Parathyroid adenoma (tissue), 2 donors: ENCODE measurements around the gene BTN1A1.

Source experiments
- H2AFZ ChIP-seq: fragments of 300-600 bp; sonication (generic); one replicate; pipeline ENCODE4 v1.7.0; 2017; ENCODE audit warnings: antibody characterized with exemption, mild to moderate bottlenecking
- H3K27ac ChIP-seq: fragments of 300-600 bp; sonication (generic); one replicate; pipeline ENCODE4 v1.7.0; 2017
- H3K27me3 ChIP-seq: fragments of 300-600 bp; sonication (generic); one replicate; pipeline ENCODE4 v1.7.0; 2017; ENCODE audit warnings: low read length; ENCODE audit not compliant: control insufficient read depth, insufficient read depth
- H3K36me3 ChIP-seq: fragments of 300-600 bp; sonication (generic); one replicate; pipeline ENCODE4 v1.7.0; 2017; ENCODE audit warnings: low read length; ENCODE audit not compliant: control insufficient read depth, insufficient read depth
- H3K4me1 ChIP-seq: fragments of 300-600 bp; sonication (generic); one replicate; pipeline ENCODE4 v1.7.0; 2017; ENCODE audit warnings: control low read depth
- H3K4me2 ChIP-seq: fragments of 300-600 bp; sonication (generic); one replicate; pipeline ENCODE4 v1.7.0; 2017; ENCODE audit warnings: low read length
- H3K4me3 ChIP-seq: fragments of 300-600 bp; sonication (generic); one replicate; pipeline ENCODE4 v1.7.0; 2017; ENCODE audit warnings: low read depth, low read length
- H3K79me2 ChIP-seq: fragments of 300-600 bp; sonication (generic); one replicate; pipeline ENCODE4 v1.7.0; 2017; ENCODE audit warnings: control low read depth
- H3K9ac ChIP-seq: fragments of 300-600 bp; sonication (generic); one replicate; pipeline ENCODE4 v1.7.0; 2017; ENCODE audit warnings: mild to moderate bottlenecking
- H3K9me3 ChIP-seq: fragments of 300-600 bp; sonication (generic); one replicate; pipeline ENCODE4 v1.7.0; 2017; ENCODE audit warnings: low read length; ENCODE audit not compliant: control insufficient read depth
- CTCF ChIP-seq: fragments of 300-600 bp; sonication (generic); IDR thresholded peaks from one replicate; pipeline ENCODE4 v1.7.0; 2017; ENCODE audit warnings: antibody characterized with exemption, mild to moderate bottlenecking
- donor health status: primary hyperparathyroidism.

BTN1A1 gene

GRCh38 chr6:26478985-26479278 lies 21.2 kb upstream of the BTN1A1 start:
- no peak for TF ChIP-seq CTCF
- no peaks in the 10 kb centered on the region for H3K9me3 ChIP-seq
- H3K36me3 ChIP-seq = no peaks in the 10 kb centered on the region
- H3K9ac ChIP-seq = no peak overlapping the region
- no peak overlapping the region for H3K27ac ChIP-seq
- no peaks in the 10 kb centered on the region for H3K79me2 ChIP-seq
- no peak overlapping the region for H3K4me2 ChIP-seq
- no peak overlapping the region for H3K4me3 ChIP-seq
- H3K4me1 ChIP-seq = peaks cover 4% of the 10 kb centered on the region
- no peak overlapping the region for H2AFZ ChIP-seq
- H3K27me3 ChIP-seq = no peaks in the 10 kb centered on the region

GRCh38 chr6:26482338-26482737 lies 17.8 kb upstream of the BTN1A1 start:
- Histone ChIP-seq H2AFZ (no peak overlapping the region), H3K4me3 (no peak overlapping the region), H3K9ac (no peak overlapping the region), H3K27ac (no peak overlapping the region), H3K4me2 (no peak overlapping the region), H3K79me2 (no peaks in the 10 kb centered on the region), H3K36me3 (no peaks in the 10 kb centered on the region), H3K4me1 (no peaks in the 10 kb centered on the region), H3K9me3 (no peaks in the 10 kb centered on the region), H3K27me3 (no peaks in the 10 kb centered on the region)
- TF ChIP-seq CTCF = no peak

- H3K9me3 ChIP-seq = no peaks in the 10 kb centered on the region
- no peak overlapping the region for H3K27ac ChIP-seq
- no peaks in the 10 kb centered on the region for H3K27me3 ChIP-seq
- H3K36me3 ChIP-seq = no peaks in the 10 kb centered on the region
- H3K79me2 ChIP-seq = no peaks in the 10 kb centered on the region
- no peaks in the 10 kb centered on the region for H3K4me1 ChIP-seq
- TF ChIP-seq CTCF = no peak
- H2AFZ ChIP-seq = no peak overlapping the region
- no peak overlapping the region for H3K9ac ChIP-seq
- H3K4me2 ChIP-seq = no peak overlapping the region
- H3K4me3 ChIP-seq = no peak overlapping the region
These were observed 16.4 kb upstream of the BTN1A1 start for GRCh38 chr6:26483727-26484126.

GRCh38 chr6:26484161-26484560 lies 15.9 kb upstream of the BTN1A1 start:
- H3K79me2 ChIP-seq = no peaks in the 10 kb centered on the region
- H3K4me2 ChIP-seq = no peak overlapping the region
- no peak overlapping the region for H3K9ac ChIP-seq
- H3K4me1 ChIP-seq = no peaks in the 10 kb centered on the region
- no peak for TF ChIP-seq CTCF
- H3K27ac ChIP-seq = no peak overlapping the region
- H3K4me3 ChIP-seq = no peak overlapping the region
- H3K9me3 ChIP-seq = no peaks in the 10 kb centered on the region
- H3K27me3 ChIP-seq = no peaks in the 10 kb centered on the region
- no peaks in the 10 kb centered on the region for H3K36me3 ChIP-seq
- H2AFZ ChIP-seq = no peak overlapping the region

- Histone ChIP-seq H3K79me2 (no peaks in the 10 kb centered on the region), H3K4me3 (no peak overlapping the region), H3K9me3 (no peaks in the 10 kb centered on the region), H3K27ac (no peak overlapping the region), H3K9ac (no peak overlapping the region), H2AFZ (no peak overlapping the region), H3K27me3 (no peaks in the 10 kb centered on the region), H3K4me2 (no peak overlapping the region), H3K36me3 (no peaks in the 10 kb centered on the region), H3K4me1 (no peaks in the 10 kb centered on the region)
- no peak for TF ChIP-seq CTCF
These were observed 14.9 kb upstream of the BTN1A1 start for GRCh38 chr6:26485112-26485780.
